Upper lobe of left lung (tissue), 6 donors: ENCODE data around the gene FGF5. TPM values are rescaled to one million over a fixed set of nuclear protein-coding genes. Genes with fewer than 3 reads are reported as not detected.

Experiments used
- ATAC-seq, 2 donors: fragments of 200-7000 bp; cut with Tn5 transposase; one replicate each; pipeline ENCODE4 v1.9.1; 2022; ENCODE audit warnings: mild to moderate bottlenecking in 2 of 2, moderate library complexity in 2 of 2; ENCODE audit not compliant: low FRiP score in 2 of 2
- DNase-seq, 2 donors: peaks; one replicate each; pipeline ENCODE4 v3.0.0-alpha.2; 2019 to 2020
- H3K27ac ChIP-seq, 4 donors: fragments of 200-600 bp; sonication (generic); one replicate each; pipeline ENCODE4 v1.5.1; 2016 to 2019
- H3K27me3 ChIP-seq, 4 donors: fragments of 200-600 bp; sonication (generic); one replicate each; pipeline ENCODE4 v1.5.1; 2017 to 2019
- H3K36me3 ChIP-seq, 4 donors: fragments of 200-600 bp; sonication (generic); one replicate each; pipeline ENCODE4 v1.5.1; 2016 to 2019
- H3K4me1 ChIP-seq, 4 donors: fragments of 200-600 bp; sonication (generic); one replicate each; pipeline ENCODE4 v1.5.1; 2018 to 2019
- H3K4me3 ChIP-seq, 4 donors: fragments of 200-600 bp; sonication (generic); one replicate each; pipeline ENCODE4 v1.5.1; 2017 to 2019; ENCODE audit warnings: mild to moderate bottlenecking in 2 of 4, moderate library complexity in 1 of 4
- H3K9me3 ChIP-seq, 4 donors: fragments of 200-600 bp; sonication (generic); one replicate each; pipeline ENCODE4 v1.5.1; 2018 to 2019
- EP300 ChIP-seq, 4 donors: sonication (generic); formaldehyde crosslinking; IDR thresholded peaks; one replicate each; pipeline ENCODE4 v1.5.1; 2017; ENCODE audit warnings: antibody characterized with exemption in 4 of 4, control low read depth in 2 of 4
- POLR2A ChIP-seq, 4 donors: fragments of 450-650 bp; IDR thresholded peaks; one replicate each; pipeline ENCODE4 v1.5.1; 2016 to 2017; ENCODE audit warnings: antibody characterized with exemption in 4 of 4, mild to moderate bottlenecking in 2 of 4
- POLR2AphosphoS5 ChIP-seq, 2 donors: sonication (generic); formaldehyde crosslinking; IDR thresholded peaks; one replicate each; pipeline ENCODE4 v1.5.1; 2017; ENCODE audit warnings: antibody characterized with exemption in 2 of 2
- WGBS, 2 donors: methylation state at CpG; one replicate each; pipeline ENCODE4 v1.1.5; 2017 to 2018; 5-methylcytosine and 5-hydroxymethylcytosine counted together
- total RNA-seq, 6 donors: library from RNA; depleted of rRNA in 4 of 6; stranded (reverse); fragments of >200 nt in 4 of 6; gene quantifications; one replicate each; pipeline versions ENCODE4 v1.1.0 to v1.2.1, GENCODE V29; 2016 to 2021
- TF ChIP-seq, protein P1 (sequence below), 6 experiments: fragments of 450-650 bp in 4 of 6; fragments of 200-600 bp in 2 of 6; sonication (generic) in 2 of 6; IDR thresholded peaks; one replicate each; pipeline ENCODE4 v1.5.1; 2016 to 2019; ENCODE audit warnings: antibody characterized with exemption in 6 of 6
- donor health status: DM: no; HTN: no; CAD: no; lungs with moderate emphysema.
- donor health status: DM: no; HTN: yes; CAD: no; lungs with severe emphysema.

The FGF5 gene
- total RNA-seq, 6 donors from 2014 or later: not detected

DNA sequence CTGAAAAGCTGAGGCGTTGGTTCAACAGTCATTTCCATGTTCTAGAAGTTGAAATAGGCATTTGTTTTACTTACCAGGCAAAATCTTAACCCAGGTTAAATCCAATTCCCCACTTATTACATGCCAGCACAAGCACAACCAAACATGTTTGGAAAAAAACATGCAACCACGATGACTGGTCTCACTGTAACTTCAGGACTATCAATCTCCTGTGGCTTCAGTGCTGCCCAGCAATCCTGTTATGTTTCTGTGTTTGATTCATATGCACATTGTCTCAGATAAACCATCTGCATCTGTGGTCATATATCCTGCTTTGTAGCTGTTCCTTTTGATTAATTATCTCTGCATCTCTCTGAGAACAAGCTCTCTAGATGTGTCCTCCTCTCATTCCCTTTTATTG is 40.9 kb upstream of the FGF5 start:
- H3K27me3 ChIP-seq: no peaks in the 10 kb centered on the region
- H3K4me3 ChIP-seq: no peak overlapping the region
- H3K9me3 ChIP-seq: no peaks in the 10 kb centered on the region
- H3K36me3 ChIP-seq: no peaks in the 10 kb centered on the region
- H3K4me1 ChIP-seq: no peaks in the 10 kb centered on the region
- WGBS, 2 donors: 49 to 73% methylated on average over 2 of the region's 2 CpGs
- TF ChIP-seq EP300 (IDR thresholded peaks at IDR 0.05): no peak
- TF ChIP-seq POLR2A (IDR thresholded peaks at IDR 0.05): no peak
- no peak for TF ChIP-seq POLR2AphosphoS5 (IDR thresholded peaks at IDR 0.05)
- TF ChIP-seq, protein P1, sequence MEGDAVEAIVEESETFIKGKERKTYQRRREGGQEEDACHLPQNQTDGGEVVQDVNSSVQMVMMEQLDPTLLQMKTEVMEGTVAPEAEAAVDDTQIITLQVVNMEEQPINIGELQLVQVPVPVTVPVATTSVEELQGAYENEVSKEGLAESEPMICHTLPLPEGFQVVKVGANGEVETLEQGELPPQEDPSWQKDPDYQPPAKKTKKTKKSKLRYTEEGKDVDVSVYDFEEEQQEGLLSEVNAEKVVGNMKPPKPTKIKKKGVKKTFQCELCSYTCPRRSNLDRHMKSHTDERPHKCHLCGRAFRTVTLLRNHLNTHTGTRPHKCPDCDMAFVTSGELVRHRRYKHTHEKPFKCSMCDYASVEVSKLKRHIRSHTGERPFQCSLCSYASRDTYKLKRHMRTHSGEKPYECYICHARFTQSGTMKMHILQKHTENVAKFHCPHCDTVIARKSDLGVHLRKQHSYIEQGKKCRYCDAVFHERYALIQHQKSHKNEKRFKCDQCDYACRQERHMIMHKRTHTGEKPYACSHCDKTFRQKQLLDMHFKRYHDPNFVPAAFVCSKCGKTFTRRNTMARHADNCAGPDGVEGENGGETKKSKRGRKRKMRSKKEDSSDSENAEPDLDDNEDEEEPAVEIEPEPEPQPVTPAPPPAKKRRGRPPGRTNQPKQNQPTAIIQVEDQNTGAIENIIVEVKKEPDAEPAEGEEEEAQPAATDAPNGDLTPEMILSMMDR (IDR thresholded peaks at IDR 0.05): no peak
- DNase-seq: no peak
- ATAC-seq: no peak
- no peak overlapping the region for H3K27ac ChIP-seq

DNA sequence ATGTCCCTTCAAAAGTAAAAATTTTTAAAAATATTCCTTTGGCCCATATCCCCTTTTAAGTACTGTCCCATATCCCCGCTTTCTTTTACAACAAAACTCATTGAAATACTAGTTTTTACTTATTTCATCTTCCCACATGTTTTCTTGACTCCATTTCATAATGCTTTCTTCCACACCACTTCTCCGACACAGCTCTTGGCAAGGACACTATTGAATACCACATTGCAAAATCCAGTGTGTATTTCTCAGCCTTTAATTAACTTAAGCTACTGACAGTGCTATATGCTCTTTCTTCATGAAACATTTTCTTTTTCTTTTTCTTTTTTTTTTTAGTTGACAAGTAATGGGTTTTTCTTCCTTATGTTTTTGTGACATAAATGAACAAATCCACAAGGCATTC is 40.4 kb upstream of the FGF5 start:
- Histone ChIP-seq H3K27me3 (no peaks in the 10 kb centered on the region), H3K4me3 (no peak overlapping the region), H3K9me3 (no peaks in the 10 kb centered on the region), H3K36me3 (no peaks in the 10 kb centered on the region), H3K4me1 (no peaks in the 10 kb centered on the region), H3K27ac (no peak overlapping the region)
- DNase-seq: no peak
- 36 to 46% methylated on average over 2 of the region's 2 CpGs for WGBS, 2 donors
- no peak for ATAC-seq
- no peak for TF ChIP-seq POLR2AphosphoS5 (IDR thresholded peaks at IDR 0.05)
- TF ChIP-seq, protein P1 (IDR thresholded peaks at IDR 0.05): no peak
- no peak for TF ChIP-seq POLR2A (IDR thresholded peaks at IDR 0.05)
- no peak for TF ChIP-seq EP300 (IDR thresholded peaks at IDR 0.05)

DNA sequence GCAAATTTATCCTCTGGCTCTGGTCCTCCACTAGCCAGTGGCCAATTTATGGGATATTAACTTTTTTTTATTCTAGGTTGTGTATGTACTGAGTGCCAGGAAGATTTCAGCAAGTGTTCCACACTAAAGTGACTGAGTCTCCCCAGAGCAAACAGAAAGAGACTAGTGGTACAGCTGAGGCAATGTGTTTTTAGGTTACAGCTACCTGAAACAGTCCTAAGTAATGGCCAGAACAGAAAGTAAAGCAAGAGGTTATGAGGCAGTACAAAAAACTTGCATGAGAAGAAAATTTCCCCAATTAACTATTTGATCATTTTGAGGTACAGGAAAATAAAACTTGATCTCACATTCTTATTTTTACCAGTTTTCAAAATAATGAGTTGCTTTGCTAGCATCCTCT is 38.0 kb upstream of the FGF5 start:
- Histone ChIP-seq H3K4me3 (no peak overlapping the region), H3K27me3 (no peaks in the 10 kb centered on the region), H3K4me1 (no peaks in the 10 kb centered on the region), H3K36me3 (no peaks in the 10 kb centered on the region), H3K27ac (no peak overlapping the region), H3K9me3 (no peaks in the 10 kb centered on the region)
- ATAC-seq: no peak
- TF ChIP-seq EP300 (IDR thresholded peaks at IDR 0.05): no peak
- TF ChIP-seq POLR2AphosphoS5 (IDR thresholded peaks at IDR 0.05): no peak
- TF ChIP-seq, protein P1 (IDR thresholded peaks at IDR 0.05): no peak
- TF ChIP-seq POLR2A (IDR thresholded peaks at IDR 0.05): no peak
- DNase-seq: no peak

DNA sequence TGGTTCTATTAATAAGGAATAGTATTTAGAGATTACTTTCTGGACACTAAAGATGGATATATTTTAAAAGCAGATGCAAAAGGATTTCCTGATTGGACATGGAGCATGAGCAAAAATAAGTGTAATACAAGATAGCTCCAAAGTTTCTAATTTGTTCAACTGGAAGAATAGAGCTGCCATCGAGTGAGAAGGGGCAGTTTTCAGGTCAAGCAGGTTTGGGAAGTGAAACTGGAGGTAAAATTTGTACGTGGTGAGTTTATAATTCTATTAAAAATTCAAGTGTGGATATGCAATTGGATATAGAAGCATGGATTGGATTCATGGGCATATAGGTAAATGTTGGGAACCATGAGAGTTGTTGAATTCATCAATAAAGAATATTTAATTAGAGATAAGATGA is 37.3 kb upstream of the FGF5 start:
- no peaks in the 10 kb centered on the region for H3K36me3 ChIP-seq
- no peaks in the 10 kb centered on the region for H3K9me3 ChIP-seq
- WGBS, 2 donors: 54 to 55% methylated on average over 2 of the region's 2 CpGs
- H3K27ac ChIP-seq: no peak overlapping the region
- DNase-seq (no peak), ATAC-seq (no peak)
- no peak overlapping the region for H3K4me3 ChIP-seq
- TF ChIP-seq, protein P1 (IDR thresholded peaks at IDR 0.05): no peak
- TF ChIP-seq POLR2AphosphoS5 (IDR thresholded peaks at IDR 0.05) (no peak), POLR2A (IDR thresholded peaks at IDR 0.05) (no peak), EP300 (IDR thresholded peaks at IDR 0.05) (no peak)
- no peaks in the 10 kb centered on the region for H3K4me1 ChIP-seq
- no peaks in the 10 kb centered on the region for H3K27me3 ChIP-seq

DNA sequence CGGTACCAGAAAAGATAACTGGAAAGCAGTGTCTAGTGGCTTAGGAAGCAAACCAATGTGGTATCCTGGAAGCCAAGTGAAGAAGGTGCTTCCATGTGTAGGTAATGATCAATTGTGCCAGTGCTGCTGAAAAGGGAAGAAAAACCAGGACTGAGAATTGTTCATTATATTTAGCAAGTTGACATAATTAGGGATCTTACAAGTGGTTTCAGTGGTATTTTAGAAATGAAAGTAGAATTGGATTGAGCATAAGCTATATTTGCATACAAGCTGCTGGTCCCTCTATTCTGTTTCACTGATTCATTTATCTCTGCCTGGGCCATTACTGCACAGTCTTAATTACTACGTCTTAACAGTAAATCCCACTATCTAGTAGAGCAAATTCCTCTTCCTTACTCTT is 36.9 kb upstream of the FGF5 start:
- no peak for TF ChIP-seq POLR2AphosphoS5 (IDR thresholded peaks at IDR 0.05)
- TF ChIP-seq, protein P1 (IDR thresholded peaks at IDR 0.05): no peak
- TF ChIP-seq EP300 (IDR thresholded peaks at IDR 0.05): no peak
- ATAC-seq (no peak), DNase-seq (no peak)
- H3K27ac ChIP-seq: no peak overlapping the region
- H3K4me1 ChIP-seq: no peaks in the 10 kb centered on the region
- 84 to 92% methylated on average over 2 of the region's 2 CpGs for WGBS, 2 donors
- no peaks in the 10 kb centered on the region for H3K36me3 ChIP-seq
- no peak overlapping the region for H3K4me3 ChIP-seq
- no peaks in the 10 kb centered on the region for H3K27me3 ChIP-seq
- no peaks in the 10 kb centered on the region for H3K9me3 ChIP-seq
